Fibroblast of lung (primary cell): ENCODE measurements around the gene NMRK1. TPM values are rescaled to one million over a fixed set of nuclear protein-coding genes. Genes with fewer than 3 reads are reported as not detected.

Source experiments
- DNase-seq, 2 donors: peaks; one replicate each; pipeline versions ENCODE4 v3.0.0 to v3.0.0-alpha.2; 2010; ENCODE audit warnings: low read depth in 2 of 2
- H2AFZ ChIP-seq: 2 replicates; pipeline ENCODE4 v1.5.1; 2012; ENCODE audit warnings: low read length, control low read depth, inconsistent platforms
- H3K27ac ChIP-seq: 2 replicates; pipeline ENCODE4 v1.5.1; 2011; ENCODE audit warnings: low read length, control low read depth; ENCODE audit not compliant: insufficient read depth
- H3K27me3 ChIP-seq: 2 replicates; pipeline ENCODE4 v1.5.1; 2011; ENCODE audit warnings: mild to moderate bottlenecking, low read length; ENCODE audit not compliant: control insufficient read depth, insufficient read depth
- H3K36me3 ChIP-seq: 2 replicates; pipeline ENCODE4 v1.5.1; 2011; ENCODE audit warnings: low read length; ENCODE audit not compliant: control insufficient read depth, insufficient read depth
- H3K4me1 ChIP-seq: 2 replicates; pipeline ENCODE4 v1.5.1; 2011; ENCODE audit warnings: low read length; ENCODE audit not compliant: control insufficient read depth, insufficient read depth; ENCODE audit errors: extremely low read depth
- H3K4me2 ChIP-seq: 2 replicates; pipeline ENCODE4 v1.5.1; 2011; ENCODE audit warnings: low read length, control low read depth; ENCODE audit not compliant: insufficient read depth; ENCODE audit errors: extremely low read depth
- H3K4me3 ChIP-seq, 4 experiments: fragments of 200-600 bp in 1 of 4; sonication (generic) in 1 of 4; replicated peaks in 1 of 4; 2 replicates each; pipeline ENCODE4 v1.5.1; 2011 to 2016; ENCODE audit warnings: low read length in 4 of 4, low read depth in 3 of 4, mild to moderate bottlenecking in 3 of 4, control low read depth in 2 of 4, inconsistent platforms in 1 of 4, mixed read lengths in 1 of 4; ENCODE audit not compliant: insufficient read depth in 1 of 4; ENCODE audit errors: control extremely low read depth in 1 of 4
- H3K79me2 ChIP-seq: 2 replicates; pipeline ENCODE4 v1.5.1; 2012; ENCODE audit warnings: mild to moderate bottlenecking, low read length, inconsistent platforms; ENCODE audit not compliant: control insufficient read depth, insufficient read depth
- H3K9ac ChIP-seq: 2 replicates; pipeline ENCODE4 v1.5.1; 2011; ENCODE audit warnings: mild to moderate bottlenecking, low read length, control low read depth; ENCODE audit not compliant: insufficient read depth
- H3K9me3 ChIP-seq: 2 replicates; pipeline ENCODE4 v1.5.1; 2012; ENCODE audit warnings: low read depth, low read length; ENCODE audit not compliant: control insufficient read depth, insufficient read depth
- H4K20me1 ChIP-seq: 2 replicates; pipeline ENCODE4 v1.5.1; 2011; ENCODE audit warnings: low read length; ENCODE audit not compliant: control insufficient read depth, insufficient read depth; ENCODE audit errors: extremely low read depth
- CTCF ChIP-seq, 2 donors: IDR thresholded peaks in 1 of 2; conservative IDR thresholded peaks in 1 of 2; 1 replicate in 1 of 2; 2 replicates in 1 of 2; pipeline ENCODE4 v1.5.1; 2011 to 2012; ENCODE audit warnings: low read length in 2 of 2, control low read depth in 1 of 2, inconsistent platforms in 1 of 2, low read depth in 1 of 2, mild to moderate bottlenecking in 1 of 2
- EZH2 ChIP-seq: IDR thresholded peaks from 2 replicates; pipeline ENCODE4 v1.5.1; 2012; ENCODE audit warnings: low read length, control low read depth, mild to moderate bottlenecking; ENCODE audit errors: missing control alignments
- polyA plus RNA-seq, 2 donors: library from polyadenylated mRNA; depleted of rRNA in 1 of 2; stranded (reverse) in 1 of 2; unstranded in 1 of 2; fragments of >200 nt; gene quantifications; 2 replicates each; pipeline ENCODE4 v1.2.1, GENCODE V29; 2011 to 2012; ENCODE audit warnings: missing spikeins in 1 of 2
- total RNA-seq: library from RNA; depleted of rRNA; stranded (reverse); fragments of >200 nt; gene quantifications from 2 replicates; pipeline ENCODE4 v1.2.1, GENCODE V29; 2014

NMRK1 gene
- total and polyA plus RNA-seq, 2 donors (not counting 1 experiment from before 2014, with no cell fraction given), result 19.4 to 33.9 TPM

DNA sequence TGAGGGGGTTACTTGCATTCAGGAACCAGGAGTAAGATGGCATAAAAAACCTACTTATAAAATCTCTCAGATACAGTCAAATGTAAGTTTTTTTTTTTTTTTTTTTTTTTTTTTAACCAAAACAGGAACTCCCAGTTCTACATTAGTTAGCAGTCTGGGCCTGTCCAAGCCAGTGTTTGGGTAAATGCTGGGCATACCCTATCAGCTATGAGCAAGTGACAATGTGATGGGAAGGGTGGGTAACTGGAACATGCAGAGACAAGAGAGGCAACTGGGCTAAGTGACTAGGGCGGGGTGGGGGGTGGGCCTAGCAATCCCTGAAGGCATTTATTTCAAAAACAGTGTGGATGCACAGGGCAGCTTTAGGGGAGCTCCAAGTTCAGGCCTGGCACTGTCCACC is 2.3 kb downstream of the NMRK1 start:
- peaks cover 17% of the 10 kb centered on the region for H3K79me2 ChIP-seq

GRCh38 chr9:75084081-75084672 is 3.8 kb downstream of the NMRK1 start:
- no peak overlapping the region for H3K9ac ChIP-seq

More for the DNA sequence above, 2.3 kb downstream of the NMRK1 start:
- Histone ChIP-seq H3K9ac (no peak overlapping the region), H3K36me3 (peaks cover 3% of the 10 kb centered on the region), H3K4me3 (peak overlapping the region in 1 of 4 experiments; percentile 93), H3K27me3 (no peaks in the 10 kb centered on the region), H2AFZ (no peak overlapping the region), H4K20me1 (no peaks in the 10 kb centered on the region), H3K9me3 (no peaks in the 10 kb centered on the region), H3K27ac (no peak overlapping the region), H3K4me1 (peaks cover 3% of the 10 kb centered on the region), H3K4me2 (no peak overlapping the region)
- TF ChIP-seq CTCF (conservative IDR thresholded peaks at IDR 0.05 in 1 of 2, IDR thresholded peaks at IDR 0.05 in 1 of 2; ENCODE audit: low read depth in 1 of 2, low read length in 2 of 2) (no peak), EZH2 (no peak)
- DNase-seq, result no peak

More at GRCh38 chr9:75084081-75084672, 3.8 kb downstream of the NMRK1 start:
- no peak for TF ChIP-seq EZH2
- TF ChIP-seq CTCF (conservative IDR thresholded peaks at IDR 0.05 in 1 of 2, IDR thresholded peaks at IDR 0.05 in 1 of 2; ENCODE audit: low read depth in 1 of 2, low read length in 2 of 2), result no peak
- DNase-seq, result no peak
- Histone ChIP-seq H3K9me3 (no peaks in the 10 kb centered on the region), H3K4me2 (no peak overlapping the region), H2AFZ (no peak overlapping the region), H3K36me3 (peaks cover 3% of the 10 kb centered on the region), H4K20me1 (no peaks in the 10 kb centered on the region), H3K4me1 (no peaks in the 10 kb centered on the region), H3K4me3 (no peak overlapping the region), H3K27me3 (no peaks in the 10 kb centered on the region), H3K79me2 (peaks cover 2% of the 10 kb centered on the region), H3K27ac (no peak overlapping the region)
